Keratinocyte (primary cell): ENCODE measurements around the gene FAM3C.

Experiments
- EZH2 ChIP-seq: IDR thresholded peaks from one replicate; pipeline ENCODE4 v1.6.1; 2012; ENCODE audit warnings: inconsistent platforms, mild to moderate bottlenecking, low read length, moderate library complexity
- TF ChIP-seq, protein P1 (sequence below), 3 experiments: IDR thresholded peaks in 1 of 3; conservative IDR thresholded peaks in 1 of 3; optimal IDR thresholded peaks in 1 of 3; 2 replicates in 2 of 3; 3 replicates in 1 of 3; pipeline versions ENCODE3 to v1.5.1; 2011; ENCODE audit warnings: low read length in 3 of 3, mild to moderate bottlenecking in 3 of 3, moderate library complexity in 2 of 3, control low read depth in 1 of 3, inconsistent platforms in 1 of 3; ENCODE audit not compliant: insufficient read depth in 2 of 3; ENCODE audit errors: extremely low read depth in 1 of 3

DNA sequence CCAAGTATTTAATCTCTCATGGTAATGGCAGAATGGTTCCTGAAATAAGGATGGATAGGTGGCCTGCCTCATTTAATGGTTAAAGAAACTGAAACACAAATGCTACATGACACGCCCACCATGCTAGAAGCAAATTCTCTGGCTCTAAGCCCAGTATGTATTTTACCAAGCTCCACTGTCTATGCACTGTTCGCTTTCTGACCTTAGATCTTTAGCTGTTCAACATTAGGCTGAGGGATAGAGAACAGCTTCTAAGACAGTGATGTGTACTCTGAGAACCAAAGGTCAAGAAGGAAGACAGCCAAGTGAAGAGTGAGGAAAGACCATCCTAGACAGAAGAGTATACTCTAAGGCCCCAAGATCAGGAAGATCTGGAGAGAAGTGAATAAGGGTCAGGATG lies 26.6 kb downstream of the FAM3C start:
- TF ChIP-seq, protein P1, sequence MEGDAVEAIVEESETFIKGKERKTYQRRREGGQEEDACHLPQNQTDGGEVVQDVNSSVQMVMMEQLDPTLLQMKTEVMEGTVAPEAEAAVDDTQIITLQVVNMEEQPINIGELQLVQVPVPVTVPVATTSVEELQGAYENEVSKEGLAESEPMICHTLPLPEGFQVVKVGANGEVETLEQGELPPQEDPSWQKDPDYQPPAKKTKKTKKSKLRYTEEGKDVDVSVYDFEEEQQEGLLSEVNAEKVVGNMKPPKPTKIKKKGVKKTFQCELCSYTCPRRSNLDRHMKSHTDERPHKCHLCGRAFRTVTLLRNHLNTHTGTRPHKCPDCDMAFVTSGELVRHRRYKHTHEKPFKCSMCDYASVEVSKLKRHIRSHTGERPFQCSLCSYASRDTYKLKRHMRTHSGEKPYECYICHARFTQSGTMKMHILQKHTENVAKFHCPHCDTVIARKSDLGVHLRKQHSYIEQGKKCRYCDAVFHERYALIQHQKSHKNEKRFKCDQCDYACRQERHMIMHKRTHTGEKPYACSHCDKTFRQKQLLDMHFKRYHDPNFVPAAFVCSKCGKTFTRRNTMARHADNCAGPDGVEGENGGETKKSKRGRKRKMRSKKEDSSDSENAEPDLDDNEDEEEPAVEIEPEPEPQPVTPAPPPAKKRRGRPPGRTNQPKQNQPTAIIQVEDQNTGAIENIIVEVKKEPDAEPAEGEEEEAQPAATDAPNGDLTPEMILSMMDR (optimal IDR thresholded peaks at IDR 0.05 in 1 of 3, IDR thresholded peaks at IDR 0.05 in 1 of 3, conservative IDR thresholded peaks at IDR 0.05 in 1 of 3; ENCODE audit: extremely low read depth in 1 of 3, insufficient read depth in 2 of 3, low read length in 3 of 3): no peak
- TF ChIP-seq EZH2: no peak
